Body of pancreas (tissue), 4 donors: ENCODE measurements around the gene ZNF423. TPM values are rescaled to one million over a fixed set of nuclear protein-coding genes. Genes with fewer than 3 reads are reported as not detected.

Experiments used
- ATAC-seq: fragments of 150-250 bp; one replicate; pipeline ENCODE4 v1.9.1; 2016
- DNase-seq, 4 donors: peaks; one replicate each; pipeline ENCODE4 v3.0.0-alpha.2; 2019
- H3K27ac ChIP-seq, 4 donors: fragments of 200-600 bp; sonication (generic); 1 replicate in 3 of 4; 2 replicates in 1 of 4; pipeline versions ENCODE4 v1.5.1 to v1.6.1; 2016 to 2019; ENCODE audit warnings: mild to moderate bottlenecking in 1 of 4, mixed read lengths in 1 of 4, moderate library complexity in 1 of 4
- H3K27me3 ChIP-seq, 2 donors: fragments of 200-600 bp; sonication (generic); one replicate each; pipeline ENCODE4 v1.6.0; 2016; ENCODE audit warnings: mild to moderate bottlenecking in 1 of 2
- H3K36me3 ChIP-seq, 2 donors: fragments of 200-600 bp; sonication (generic); replicated peaks in 1 of 2; 2 replicates each; pipeline ENCODE4 v1.5.1; 2016; ENCODE audit warnings: low read depth in 2 of 2; ENCODE audit not compliant: insufficient read depth in 1 of 2
- H3K4me1 ChIP-seq: fragments of 200-600 bp; sonication (generic); one replicate; pipeline ENCODE4 v1.6.0; 2016
- H3K4me3 ChIP-seq, 2 donors: fragments of 200-600 bp; sonication (generic); 1 replicate in 1 of 2; 2 replicates in 1 of 2; pipeline ENCODE4 v1.5.1; 2016 to 2019
- H3K9me3 ChIP-seq, 3 donors: fragments of 200-600 bp; sonication (generic); 1 replicate in 2 of 3; 2 replicates in 1 of 3; pipeline ENCODE4 v1.5.1; 2016
- CTCF ChIP-seq, 7 experiments: fragments of 450-650 bp in 4 of 7; fragments of 200-600 bp in 3 of 7; sonication (generic) in 3 of 7; IDR thresholded peaks; one replicate each; pipeline ENCODE4 v1.5.1; 2016 to 2019; ENCODE audit warnings: antibody characterized with exemption in 7 of 7
- POLR2A ChIP-seq, 3 donors: fragments of 450-650 bp; IDR thresholded peaks; one replicate each; pipeline ENCODE4 v1.6.1; 2016; ENCODE audit warnings: antibody characterized with exemption in 3 of 3, mild to moderate bottlenecking in 2 of 3
- WGBS, 2 donors: methylation state at CpG; one replicate each; pipeline ENCODE4 v1.1.5; 2017; 5-methylcytosine and 5-hydroxymethylcytosine counted together
- intact Hi-C: fragments of 100-400 bp; cut with DNase I; formaldehyde crosslinking; loops from one replicate; pipeline ENCODE4 v1.15.1; 2023
- total RNA-seq, 2 donors: library from RNA; depleted of rRNA; stranded (reverse); fragments of >200 nt; gene quantifications; one replicate each; pipeline ENCODE4 v1.1.0, GENCODE V29; 2016

Gene ZNF423
- total RNA-seq, 2 donors from 2014 or later, result 4.2 to 9.2 TPM

- H3K4me1 ChIP-seq, result peaks cover 3% of the 10 kb centered on the region
- no peak for TF ChIP-seq CTCF (IDR thresholded peaks at IDR 0.05)
- TF ChIP-seq POLR2A (IDR thresholded peaks at IDR 0.05), result no peak
- no peak for DNase-seq
- no peaks in the 10 kb centered on the region for H3K9me3 ChIP-seq
- H3K27me3 ChIP-seq, result no peaks in the 10 kb centered on the region
- H3K27ac ChIP-seq, result no peak overlapping the region
- ATAC-seq, result no peak
- H3K36me3 ChIP-seq, result no peaks in the 10 kb centered on the region
- intact Hi-C loops, result no loop called here
- H3K4me3 ChIP-seq, result no peak overlapping the region
- 83 to 84% methylated on average over 8 of the region's 8 CpGs for WGBS, 2 donors
These were observed 39.0 kb downstream of the ZNF423 start for GRCh38 chr16:49816875-49817274.

- WGBS, 2 donors, result 50 to 58% methylated on average over 2 to 13 of the region's 13 CpGs
- intact Hi-C loops, result no loop called here
These were observed 44.1 kb downstream of the ZNF423 start for GRCh38 chr16:49811644-49812334.

GRCh38 chr16:49810831-49811230 is 45.1 kb downstream of the ZNF423 start:
- no peak for ATAC-seq
- Histone ChIP-seq H3K4me1 (peaks cover 12% of the 10 kb centered on the region), H3K27ac (no peak overlapping the region), H3K36me3 (no peaks in the 10 kb centered on the region), H3K27me3 (no peaks in the 10 kb centered on the region), H3K9me3 (no peaks in the 10 kb centered on the region), H3K4me3 (no peak overlapping the region)
- 63 to 78% methylated on average over 9 of the region's 9 CpGs for WGBS, 2 donors
- DNase-seq, result no peak
- TF ChIP-seq POLR2A (IDR thresholded peaks at IDR 0.05), result no peak
- TF ChIP-seq CTCF (IDR thresholded peaks at IDR 0.05), result no peak
- intact Hi-C loops, result no loop called here

More at GRCh38 chr16:49811644-49812334, 44.1 kb downstream of the ZNF423 start:
- Histone ChIP-seq H3K9me3 (no peaks in the 10 kb centered on the region), H3K27me3 (no peaks in the 10 kb centered on the region), H3K4me3 (no peak overlapping the region), H3K27ac (no peak overlapping the region), H3K36me3 (no peaks in the 10 kb centered on the region), H3K4me1 (peaks cover 12% of the 10 kb centered on the region)
- DNase-seq (peak; percentile 52 to 78 (median 71)), ATAC-seq (peak; percentile 74)
- no peak for TF ChIP-seq POLR2A (IDR thresholded peaks at IDR 0.05)

- Histone ChIP-seq H3K4me1 (peaks cover 12% of the 10 kb centered on the region), H3K36me3 (no peaks in the 10 kb centered on the region), H3K4me3 (no peak overlapping the region), H3K27me3 (no peaks in the 10 kb centered on the region), H3K9me3 (no peaks in the 10 kb centered on the region), H3K27ac (no peak overlapping the region)
- no peak for DNase-seq
- 81 to 85% methylated on average over 6 to 8 of the region's 8 CpGs for WGBS, 2 donors
- no peak for ATAC-seq
- no peak for TF ChIP-seq POLR2A (IDR thresholded peaks at IDR 0.05)
- TF ChIP-seq CTCF (IDR thresholded peaks at IDR 0.05), result no peak
- intact Hi-C loops, result no loop called here
These were observed 46.4 kb downstream of the ZNF423 start for GRCh38 chr16:49809561-49809960.

- DNase-seq, result no peak
These were observed 46.9 kb downstream of the ZNF423 start for GRCh38 chr16:49809062-49809461.

More at GRCh38 chr16:49809062-49809461, 46.9 kb downstream of the ZNF423 start:
- H3K9me3 ChIP-seq, result no peaks in the 10 kb centered on the region
- no peak for ATAC-seq
- no peaks in the 10 kb centered on the region for H3K36me3 ChIP-seq
- WGBS, 2 donors, result 79 to 81% methylated on average over 15 to 17 of the region's 17 CpGs
- H3K4me3 ChIP-seq, result no peak overlapping the region
- H3K27ac ChIP-seq, result no peak overlapping the region
- H3K27me3 ChIP-seq, result no peaks in the 10 kb centered on the region
- H3K4me1 ChIP-seq, result peaks cover 12% of the 10 kb centered on the region
- TF ChIP-seq CTCF (IDR thresholded peaks at IDR 0.05) (no peak), POLR2A (IDR thresholded peaks at IDR 0.05) (no peak)
- intact Hi-C loops, result no loop called here
